Left forelimb (tissue), 1 donor: Measurements from ENCODE around the gene MCM3AP.

Experiments used
- DNase-seq: peaks from one replicate; pipeline ENCODE4 v3.0.0-alpha.2; 2018; ENCODE audit warnings: low spot score

MCM3AP gene

GRCh38 chr21:46269466-46269865 is 15.9 kb downstream of the MCM3AP start:
- DNase-seq = no peak

- DNase-seq = no peak
Measured at GRCh38 chr21:46268371-46268770, 17.0 kb downstream of the MCM3AP start.

GRCh38 chr21:46266946-46267345 is 18.5 kb downstream of the MCM3AP start:
- no peak for DNase-seq

GRCh38 chr21:46265736-46266525 is 19.5 kb downstream of the MCM3AP start:
- DNase-seq = no peak

- DNase-seq = no peak
Measured at GRCh38 chr21:46264690-46265144, 20.7 kb downstream of the MCM3AP start.

- no peak for DNase-seq
Measured at GRCh38 chr21:46264046-46264689, 21.2 kb downstream of the MCM3AP start.

GRCh38 chr21:46256501-46256994 is 28.9 kb downstream of the MCM3AP start:
- no peak for DNase-seq

- DNase-seq = no peak
Measured at GRCh38 chr21:46255758-46256337, 29.6 kb downstream of the MCM3AP start.

GRCh38 chr21:46255166-46255565 is 30.2 kb downstream of the MCM3AP start:
- no peak for DNase-seq

GRCh38 chr21:46254208-46254975 is 31.0 kb downstream of the MCM3AP start:
- DNase-seq = no peak

GRCh38 chr21:46253610-46254124 is 31.7 kb downstream of the MCM3AP start:
- no peak for DNase-seq

GRCh38 chr21:46252840-46253239 is 32.6 kb downstream of the MCM3AP start:
- DNase-seq = no peak

GRCh38 chr21:46250146-46250725 is 35.2 kb downstream of the MCM3AP start:
- DNase-seq = no peak

- no peak for DNase-seq
Measured at GRCh38 chr21:46248827-46249226, 36.6 kb downstream of the MCM3AP start.

- DNase-seq = no peak
Measured at GRCh38 chr21:46248422-46248782, 37.0 kb downstream of the MCM3AP start.

- no peak for DNase-seq
Measured at GRCh38 chr21:46247699-46248421, 37.6 kb downstream of the MCM3AP start.

- no peak for DNase-seq
Measured at GRCh38 chr21:46246345-46246744, 39.1 kb downstream of the MCM3AP start.

- DNase-seq = no peak
Measured at GRCh38 chr21:46245213-46245915, 40.0 kb downstream of the MCM3AP start.

- no peak for DNase-seq
Measured at GRCh38 chr21:46244602-46245001, 40.8 kb downstream of the MCM3AP start.

GRCh38 chr21:46243960-46244361 is 41.5 kb downstream of the MCM3AP start:
- DNase-seq = no peak
